OCI-LY7 (cell line): ENCODE measurements around the gene TULP4.

ENCODE experiments used
- CTCF ChIP-seq: fragments of 200-600 bp; sonication (generic); conservative IDR thresholded peaks from 2 replicates; pipeline ENCODE4 v1.5.1; 2014; ENCODE audit warnings: mild to moderate bottlenecking, antibody characterized with exemption, low read length, moderate library complexity, mixed read lengths
- EZH2phosphoT487 ChIP-seq: fragments of 200-600 bp; sonication (generic); IDR thresholded peaks from 2 replicates; pipeline ENCODE4 v1.6.1; 2018; ENCODE audit warnings: low read depth, borderline replicate concordance, mild to moderate bottlenecking, mixed run types, antibody characterized with exemption, low read length, moderate library complexity, mixed read lengths

DNA sequence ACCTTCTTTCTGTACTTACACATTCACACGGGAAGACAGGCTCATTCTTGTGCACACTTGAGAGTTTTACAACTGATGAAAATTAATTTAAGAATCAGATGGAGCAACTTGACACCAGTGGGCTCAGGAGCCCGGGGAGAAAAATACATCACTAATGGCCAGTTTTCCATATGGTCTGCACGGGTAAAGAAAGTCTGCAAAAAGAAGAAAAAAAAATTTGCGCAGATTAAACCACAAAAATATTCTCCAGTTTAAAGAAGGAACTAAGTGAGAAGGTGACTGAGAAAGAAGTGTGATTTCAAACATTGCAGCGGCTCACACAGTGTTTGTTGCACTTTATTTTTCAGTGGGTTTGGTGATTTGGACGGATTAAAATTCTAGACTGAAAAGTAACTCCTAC, at the start of gene TULP4:
- TF ChIP-seq CTCF (no peak), EZH2phosphoT487 (no peak)
